H9 (cell line): ENCODE data around the gene ASL. TPM values are rescaled to one million over a fixed set of nuclear protein-coding genes. Genes with fewer than 3 reads are reported as not detected.

Experiments used
- DNase-seq: peaks from one replicate; pipeline ENCODE4 v3.0.0-alpha.2; 2017
- H2AFZ ChIP-seq: one replicate; pipeline ENCODE4 v1.6.1; 2013; ENCODE audit warnings: mild to moderate bottlenecking, low read length, control low read depth, moderate library complexity
- H2AK5ac ChIP-seq: 2 replicates; pipeline ENCODE4 v1.6.1; 2013; ENCODE audit warnings: low read length, control low read depth, mixed read lengths; ENCODE audit not compliant: insufficient read length
- H2BK120ac ChIP-seq: one replicate; pipeline ENCODE4 v1.6.1; 2013; ENCODE audit warnings: low read depth, mild to moderate bottlenecking, low read length, control low read depth, inconsistent platforms; ENCODE audit not compliant: poor library complexity, severe bottlenecking
- H2BK12ac ChIP-seq: 2 replicates; pipeline ENCODE4 v1.6.1; 2013; ENCODE audit warnings: low read length, control low read depth, mixed read lengths, low read depth; ENCODE audit not compliant: insufficient read length
- H2BK15ac ChIP-seq: 2 replicates; pipeline ENCODE4 v1.6.1; 2013; ENCODE audit warnings: low read depth, low read length, control low read depth
- H2BK20ac ChIP-seq: one replicate; pipeline ENCODE4 v1.6.1; 2013; ENCODE audit warnings: low read depth, mild to moderate bottlenecking, low read length, control low read depth, inconsistent platforms; ENCODE audit not compliant: poor library complexity, severe bottlenecking
- H2BK5ac ChIP-seq: 2 replicates; pipeline ENCODE4 v1.6.1; 2013; ENCODE audit warnings: low read length, control low read depth, mixed read lengths; ENCODE audit not compliant: insufficient read length
- H3K14ac ChIP-seq: 2 replicates; pipeline ENCODE4 v1.6.1; 2013; ENCODE audit warnings: low read length, control low read depth; ENCODE audit not compliant: insufficient read depth
- H3K18ac ChIP-seq: 2 replicates; pipeline ENCODE4 v1.6.1; 2013; ENCODE audit warnings: low read depth, mild to moderate bottlenecking, mixed read lengths, low read length, control low read depth; ENCODE audit not compliant: insufficient read length
- H3K23ac ChIP-seq: 2 replicates; pipeline ENCODE4 v1.6.1; 2013; ENCODE audit warnings: low read length, control low read depth, mixed read lengths, low read depth; ENCODE audit not compliant: insufficient read length
- H3K23me2 ChIP-seq: 2 replicates; pipeline ENCODE4 v1.6.1; 2013; ENCODE audit warnings: low read depth, mild to moderate bottlenecking, mixed read lengths, low read length, control low read depth; ENCODE audit not compliant: insufficient read length, poor library complexity, severe bottlenecking
- H3K27ac ChIP-seq: 2 replicates; pipeline ENCODE4 v1.5.1; 2013; ENCODE audit warnings: low read length, control low read depth, mixed read lengths, low read depth; ENCODE audit not compliant: insufficient read length
- H3K27me3 ChIP-seq: 2 replicates; pipeline ENCODE4 v1.6.1; 2013; ENCODE audit warnings: low read length, control low read depth, inconsistent platforms; ENCODE audit not compliant: insufficient read depth
- H3K4ac ChIP-seq: 2 replicates; pipeline ENCODE4 v1.6.1; 2013; ENCODE audit warnings: low read depth, mild to moderate bottlenecking, control low read depth, inconsistent platforms, low read length, moderate library complexity
- H3K4me1 ChIP-seq: 2 replicates; pipeline ENCODE4 v1.6.1; 2013; ENCODE audit warnings: low read length, control low read depth, inconsistent platforms; ENCODE audit not compliant: insufficient read depth
- H3K4me2 ChIP-seq: 2 replicates; pipeline ENCODE4 v1.6.1; 2013; ENCODE audit warnings: low read length, control low read depth, mixed read lengths; ENCODE audit not compliant: insufficient read length, insufficient read depth
- H3K56ac ChIP-seq: 2 replicates; pipeline ENCODE4 v1.6.1; 2013; ENCODE audit warnings: low read depth, mild to moderate bottlenecking, mixed read lengths, low read length, control low read depth; ENCODE audit not compliant: insufficient read length
- H3K79me1 ChIP-seq: 2 replicates; pipeline ENCODE4 v1.6.1; 2013; ENCODE audit warnings: low read depth, mild to moderate bottlenecking, moderate library complexity, low read length, control low read depth, inconsistent platforms; ENCODE audit not compliant: insufficient read depth, poor library complexity, severe bottlenecking
- H3K79me2 ChIP-seq: 2 replicates; pipeline ENCODE4 v1.6.1; 2013; ENCODE audit warnings: low read length, control low read depth, inconsistent platforms; ENCODE audit not compliant: insufficient read depth
- H3K9ac ChIP-seq: 2 replicates; pipeline ENCODE4 v1.6.1; 2013; ENCODE audit warnings: low read length, control low read depth, mixed read lengths; ENCODE audit not compliant: insufficient read length; ENCODE audit errors: extremely low read depth
- H3K9me3 ChIP-seq: one replicate; pipeline ENCODE4 v1.6.1; 2013; ENCODE audit warnings: low read depth, low read length, inconsistent platforms; ENCODE audit not compliant: control insufficient read depth
- H3T11ph ChIP-seq: one replicate; pipeline ENCODE4 v1.6.1; 2013; ENCODE audit warnings: mild to moderate bottlenecking, low read length, control low read depth, inconsistent platforms
- H4K20me1 ChIP-seq: one replicate; pipeline ENCODE4 v1.6.1; 2013; ENCODE audit not compliant: control insufficient read depth, insufficient read length, insufficient read depth
- H4K5ac ChIP-seq: 2 replicates; pipeline ENCODE4 v1.6.1; 2013; ENCODE audit warnings: low read depth, mild to moderate bottlenecking, mixed read lengths, low read length, control low read depth; ENCODE audit not compliant: insufficient read length
- H4K8ac ChIP-seq: replicated peaks from 2 replicates; pipeline ENCODE4 v1.6.1; 2013; ENCODE audit warnings: low read length, control low read depth, mixed read lengths, low read depth; ENCODE audit not compliant: insufficient read length
- H4K91ac ChIP-seq: 2 replicates; pipeline ENCODE4 v1.6.1; 2013; ENCODE audit warnings: low read depth, mild to moderate bottlenecking, moderate library complexity, mixed read lengths, low read length, control low read depth; ENCODE audit not compliant: insufficient read length
- H3K27ac Mint-ChIP-seq, 3 experiments: 2 replicates in 2 of 3; 3 replicates in 1 of 3; pipeline ENCODE4 v1.8.0; 2020 to 2021; ENCODE audit warnings: mixed read lengths in 3 of 3, mild to moderate bottlenecking in 1 of 3, moderate library complexity in 1 of 3
- H3K27me3 Mint-ChIP-seq: 2 replicates; pipeline ENCODE4 v1.8.0; 2021; ENCODE audit warnings: low read depth, mild to moderate bottlenecking, moderate library complexity, mixed read lengths
- H3K36me3 Mint-ChIP-seq, 3 experiments: 2 replicates in 2 of 3; 3 replicates in 1 of 3; pipeline ENCODE4 v1.8.0; 2020 to 2021; ENCODE audit warnings: low read depth in 3 of 3, mixed read lengths in 3 of 3; ENCODE audit not compliant: insufficient read depth in 1 of 3
- H3K4me1 Mint-ChIP-seq, 2 experiments: 2 replicates each; pipeline ENCODE4 v1.8.0; 2020; ENCODE audit warnings: mixed read lengths in 2 of 2
- H3K4me3 Mint-ChIP-seq, 2 experiments: 2 replicates in 1 of 2; 3 replicates in 1 of 2; pipeline ENCODE4 v1.8.0; 2020 to 2021; ENCODE audit warnings: mild to moderate bottlenecking in 2 of 2, mixed read lengths in 2 of 2, moderate library complexity in 1 of 2
- H3K9me3 Mint-ChIP-seq, 2 experiments: 2 replicates in 1 of 2; 3 replicates in 1 of 2; pipeline ENCODE4 v1.8.0; 2020; ENCODE audit warnings: mild to moderate bottlenecking in 2 of 2, mixed read lengths in 2 of 2, moderate library complexity in 1 of 2
- CTCF ChIP-seq: fragments of 200-600 bp; sonication (generic); conservative IDR thresholded peaks from 3 replicates; pipeline ENCODE4 v1.8.0; 2021; ENCODE audit warnings: antibody characterized with exemption, mild to moderate bottlenecking
- WGBS: extraction: QIAGEN DNeasy Blood & Tissue Kit; methylation state at CpG from one replicate; pipeline ENCODE4 v1.1.7; 2013; ENCODE audit warnings: missing lambda C conversion rate, low lambda C conversion rate, mixed read lengths; ENCODE audit not compliant: insufficient read length; ENCODE audit errors: extremely low coverage; 5-methylcytosine and 5-hydroxymethylcytosine counted together
- total RNA-seq: library from RNA; stranded (reverse); gene quantifications from 2 replicates; pipeline ENCODE4 v1.2.1, GENCODE V29; 2021

ASL gene
- total RNA-seq, 1 experiment from 2014 or later: 30.7 TPM

DNA sequence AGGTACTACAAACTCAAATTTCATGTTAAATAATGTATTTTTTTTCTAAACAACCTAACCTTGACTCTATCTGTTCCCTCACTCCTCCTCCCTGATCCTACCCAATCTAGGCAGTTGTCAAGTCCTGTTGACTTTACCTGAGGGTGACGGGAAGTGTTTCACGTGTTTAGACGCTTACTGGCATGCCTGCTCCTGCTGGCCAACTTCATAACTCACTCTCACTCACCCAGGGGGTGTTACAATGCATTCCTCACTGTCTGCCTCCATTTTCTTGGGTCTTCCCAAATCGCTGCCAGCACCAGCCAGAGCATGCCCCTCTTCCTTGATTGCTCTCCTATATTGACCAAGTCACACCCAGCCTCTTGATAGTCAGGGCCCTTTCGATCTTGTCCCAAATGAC lies 67.4 kb downstream of the ASL start:
- H3K36me3 Mint-ChIP-seq: peaks cover 15 to 76% (median 48%) of the 10 kb centered on the region in 3 experiments; a peak in 6 of 7 replicates
- no peaks in the 10 kb centered on the region for H3K79me2 ChIP-seq

More for the DNA sequence above, 67.4 kb downstream of the ASL start:
- Histone ChIP-seq H3K79me1 (no peaks in the 10 kb centered on the region), H2BK12ac (no peak overlapping the region), H2BK5ac (no peak overlapping the region), H3K4me1 (no peaks in the 10 kb centered on the region), H3T11ph (no peak overlapping the region), H4K8ac (no peak overlapping the region), H3K14ac (no peak overlapping the region), H2AK5ac (no peak overlapping the region), H2BK120ac (no peak overlapping the region), H3K23ac (no peak overlapping the region), H3K23me2 (no peaks in the 10 kb centered on the region), H3K56ac (no peak overlapping the region), H2BK15ac (no peak overlapping the region), H4K91ac (no peak overlapping the region), H2AFZ (no peak overlapping the region), H3K27ac (no peak overlapping the region), H3K18ac (no peak overlapping the region), H3K27me3 (no peaks in the 10 kb centered on the region), H3K4me2 (no peak overlapping the region), H3K9me3 (no peaks in the 10 kb centered on the region), H3K4ac (no peak overlapping the region), H2BK20ac (no peak overlapping the region), H4K20me1 (peaks cover 6% of the 10 kb centered on the region), H4K5ac (no peak overlapping the region), H3K9ac (no peak overlapping the region)
- Mint-ChIP-seq H3K27ac (peak overlapping the region in 1 of 3 experiments; percentile 36; a peak in 1 of 7 replicates), H3K4me1 (no peaks in the 10 kb centered on the region), H3K4me3 (no peak overlapping the region), H3K9me3 (no peaks in the 10 kb centered on the region), H3K27me3 (no peaks in the 10 kb centered on the region)
- DNase-seq: no peak
- WGBS: no CpG with 5 or more reads among the region's 5 CpGs
- no peak for TF ChIP-seq CTCF

Other genes starting within 250 kb of the ASL start
- gene VKORC1L1, start 202.7 kb upstream of the ASL start, total RNA-seq: 27.4 and 29.4 TPM in 2 replicates
- 62.0 and 63.4 TPM in 2 replicates for gene GUSB, start 93.6 kb upstream of the ASL start, total RNA-seq
- 37.9 and 39.0 TPM in 2 replicates for gene CRCP, start 39.0 kb downstream of the ASL start, total RNA-seq
- gene TPST1, start 129.5 kb downstream of the ASL start, total RNA-seq: 12.5 and 15.9 TPM in 2 replicates